GM19023 (cell line): ENCODE data around the gene PEAK1.
A peak's percentile ranks its signal among the peaks of the same experiment; 100 is the strongest.

ENCODE experiments used
- ATAC-seq: cut with Tn5 transposase; IDR thresholded peaks from one replicate; pipeline ENCODE4 v1.9.1; 2021; ENCODE audit warnings: mild to moderate bottlenecking, moderate library complexity; ENCODE audit not compliant: unreplicated experiment

Gene PEAK1

DNA sequence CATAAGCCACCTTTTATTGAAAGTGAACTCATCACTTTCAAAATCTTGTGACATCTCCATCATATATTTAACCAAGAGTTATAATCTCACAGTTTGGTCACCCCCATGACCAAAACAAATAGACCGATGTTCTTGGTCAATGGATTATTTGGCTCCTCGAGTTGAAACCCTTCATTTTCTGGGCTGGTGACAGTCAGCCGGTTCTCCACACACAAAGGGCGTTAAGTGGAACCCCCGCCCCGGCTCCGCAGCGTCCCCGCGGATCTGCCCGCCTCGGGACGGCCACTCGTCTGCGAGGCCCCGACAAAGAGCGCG lies 349.8 kb downstream of the PEAK1 start:
- ATAC-seq: no peak

DNA sequence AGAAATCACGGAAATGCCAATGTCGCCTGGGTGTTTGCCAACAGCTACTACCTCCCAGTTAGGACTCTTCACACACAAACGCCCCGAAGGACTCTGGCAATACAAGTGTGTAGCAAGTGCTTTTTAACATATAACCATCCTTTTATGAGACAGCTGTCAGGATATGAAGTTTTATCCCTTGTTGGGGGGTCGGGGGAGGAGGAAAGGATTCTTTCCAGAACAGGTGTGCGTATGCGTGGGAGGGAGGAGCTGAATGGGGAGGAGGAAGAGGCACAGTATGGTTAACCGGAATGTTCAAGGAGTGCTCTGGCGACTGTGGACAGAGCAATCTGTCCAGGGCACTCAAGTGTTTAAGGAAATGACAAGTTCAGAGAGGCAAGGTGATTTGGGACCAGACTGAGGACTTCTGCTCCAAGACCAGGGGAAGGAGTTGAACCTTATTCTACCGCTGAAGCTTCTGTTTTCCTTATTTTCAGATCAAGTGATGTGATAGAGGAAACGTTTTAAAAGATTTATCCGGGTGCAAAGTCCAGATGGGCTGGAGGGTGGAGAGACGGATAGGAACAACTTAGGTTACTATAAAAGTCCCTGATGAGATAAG lies 350.3 kb downstream of the PEAK1 start:
- ATAC-seq: no peak

DNA sequence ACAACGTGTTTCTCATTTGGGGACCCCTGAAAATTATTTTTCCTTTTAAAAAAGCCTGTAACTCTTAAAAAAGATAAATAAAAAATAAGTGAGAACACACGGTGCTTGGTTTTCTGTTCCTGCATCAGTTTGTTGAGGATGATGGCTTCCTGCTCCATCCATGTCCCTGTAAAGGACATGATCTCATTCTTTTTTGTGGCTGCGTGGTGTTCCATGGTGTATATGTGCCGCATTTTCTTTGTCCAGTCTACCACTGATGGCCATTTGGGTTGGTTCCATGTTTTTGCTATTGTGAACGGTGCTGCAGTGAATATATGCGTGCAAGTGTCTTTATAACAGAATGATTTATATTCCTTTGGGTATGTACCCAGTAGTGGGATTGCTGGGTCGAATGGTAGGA lies 351.3 kb downstream of the PEAK1 start:
- no peak for ATAC-seq

DNA sequence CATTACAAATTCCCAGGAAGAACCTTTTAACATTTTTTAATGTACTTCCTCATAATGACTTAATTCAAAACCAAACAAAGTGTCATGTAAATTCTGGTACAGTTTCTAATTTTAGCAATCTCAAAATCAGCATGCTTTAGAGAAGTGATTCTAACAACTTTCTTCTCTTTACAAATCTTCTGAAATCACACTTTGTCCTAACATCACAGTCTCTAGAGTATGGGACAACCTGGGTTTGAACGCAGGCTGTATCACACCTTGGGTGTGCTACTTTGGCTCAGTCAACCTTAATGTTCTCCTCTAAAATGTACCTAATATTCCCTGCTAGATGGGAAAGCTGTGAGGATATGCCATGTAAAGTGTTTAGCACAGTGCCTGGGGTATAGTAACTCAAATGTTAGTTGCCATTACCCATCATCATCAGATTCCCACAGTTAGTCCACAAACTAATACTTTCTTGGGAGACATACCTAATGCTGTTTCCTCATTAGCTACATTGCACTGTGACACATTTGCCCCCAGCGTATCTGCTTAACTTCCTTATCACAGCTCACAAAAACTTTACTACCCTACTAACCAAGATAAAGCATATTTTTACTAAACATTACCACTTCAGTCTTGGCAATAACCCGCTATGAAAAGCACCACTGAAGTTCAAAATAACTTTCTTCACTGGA lies 352.1 kb downstream of the PEAK1 start:
- no peak for ATAC-seq

DNA sequence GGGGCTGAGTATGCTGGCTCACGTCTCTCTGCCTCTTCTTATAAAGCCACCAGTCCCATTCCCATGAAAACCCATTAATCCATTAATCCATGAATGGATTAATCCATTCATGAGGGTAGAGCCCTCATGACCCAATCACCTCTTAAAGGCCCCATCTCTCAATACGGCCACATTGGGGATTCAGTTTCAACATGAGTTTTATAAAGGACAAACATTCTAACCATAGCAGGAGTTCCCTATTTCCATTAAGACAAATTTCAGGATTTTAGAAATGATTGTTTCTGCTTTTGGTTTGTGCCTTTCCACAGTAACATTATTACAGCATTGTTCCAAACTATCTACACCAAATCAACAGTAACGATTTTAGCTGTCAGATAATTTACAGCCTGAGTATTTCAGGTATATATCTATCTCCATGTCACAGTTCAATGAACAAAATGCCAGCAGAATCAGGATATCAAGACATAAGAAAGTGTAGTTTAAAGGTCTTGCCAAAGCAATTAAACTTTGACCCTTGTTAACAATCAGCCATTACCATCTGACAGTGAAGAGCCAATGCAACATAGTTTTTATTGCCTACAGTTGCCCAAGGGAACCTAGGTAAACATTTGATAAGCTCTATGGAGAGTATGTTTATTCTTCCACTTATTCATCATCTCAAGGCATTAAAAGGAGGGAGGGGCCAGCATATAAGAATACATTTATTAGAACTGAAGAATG lies 352.8 kb downstream of the PEAK1 start:
- no peak for ATAC-seq

DNA sequence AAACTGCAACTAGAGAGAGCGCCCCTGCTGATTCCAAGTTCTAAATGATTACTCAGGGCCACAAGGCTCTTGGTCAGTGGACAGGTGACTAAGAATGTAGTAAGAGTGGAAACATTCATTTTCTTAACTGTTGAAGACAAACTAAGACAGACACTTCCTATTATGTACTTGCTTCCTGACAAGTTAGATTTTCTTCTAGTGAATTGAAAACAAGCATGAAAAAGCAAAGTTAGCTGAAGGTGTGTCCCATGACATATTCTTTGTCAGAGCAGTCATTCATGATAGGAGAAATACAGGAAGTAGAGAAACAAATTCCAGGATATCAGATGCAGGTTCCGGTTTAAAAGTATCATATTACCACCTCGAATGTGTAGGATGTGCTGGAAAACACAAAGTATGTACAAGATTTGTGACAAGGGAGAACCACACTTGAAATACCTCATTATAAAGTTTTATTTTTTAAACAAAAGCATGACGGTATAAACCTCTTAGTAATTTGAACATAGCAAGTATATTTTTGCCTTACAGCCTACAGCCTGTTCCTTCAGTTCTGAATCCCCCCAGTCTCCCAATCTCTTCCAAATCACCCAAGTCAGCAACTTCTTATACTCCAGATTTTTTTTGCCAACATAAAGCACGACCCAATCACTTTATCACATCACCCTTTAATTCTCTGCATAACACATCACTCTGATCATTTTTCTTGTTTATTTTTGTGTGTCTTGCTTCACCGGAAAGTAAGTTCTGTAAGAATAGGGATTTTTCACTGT lies 355.2 kb downstream of the PEAK1 start:
- no peak for ATAC-seq

DNA sequence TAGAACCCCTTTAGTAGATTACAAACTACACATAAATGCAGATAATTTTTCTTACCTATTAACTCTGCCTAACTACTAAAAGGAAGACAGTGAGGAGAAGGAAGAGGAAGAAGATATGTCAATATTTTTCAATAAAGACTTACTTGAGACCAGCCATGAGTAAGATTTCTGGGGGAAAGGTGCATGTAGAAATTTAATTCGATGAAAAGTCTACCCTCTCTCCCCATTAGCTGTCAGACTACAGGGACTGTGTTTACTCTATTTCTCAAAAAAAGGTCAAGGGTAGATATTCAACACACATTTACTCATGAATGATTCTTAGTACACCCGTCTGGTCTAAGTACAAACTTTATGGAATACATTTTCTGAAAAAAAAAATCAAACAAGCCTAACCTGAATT lies 355.8 kb downstream of the PEAK1 start:
- ATAC-seq: no peak

DNA sequence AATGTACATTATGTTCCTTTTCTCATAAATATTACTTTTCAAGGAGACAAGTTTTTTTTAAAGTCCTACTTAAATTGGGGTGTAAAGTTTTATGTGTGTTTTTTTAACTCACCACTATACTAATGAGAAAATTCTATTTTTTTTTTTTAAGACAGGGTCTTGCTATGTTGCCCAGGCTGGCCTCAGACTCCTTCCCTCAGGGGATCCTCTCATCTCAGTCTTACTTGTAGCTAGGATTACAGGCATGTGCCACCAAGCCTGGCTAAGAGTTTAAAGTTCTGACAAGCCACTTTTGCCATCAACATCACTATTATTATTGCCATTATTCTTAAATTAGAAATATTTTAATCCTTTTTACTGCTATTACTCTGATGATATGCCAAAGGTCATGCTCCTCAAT lies 356.7 kb downstream of the PEAK1 start:
- no peak for ATAC-seq

DNA sequence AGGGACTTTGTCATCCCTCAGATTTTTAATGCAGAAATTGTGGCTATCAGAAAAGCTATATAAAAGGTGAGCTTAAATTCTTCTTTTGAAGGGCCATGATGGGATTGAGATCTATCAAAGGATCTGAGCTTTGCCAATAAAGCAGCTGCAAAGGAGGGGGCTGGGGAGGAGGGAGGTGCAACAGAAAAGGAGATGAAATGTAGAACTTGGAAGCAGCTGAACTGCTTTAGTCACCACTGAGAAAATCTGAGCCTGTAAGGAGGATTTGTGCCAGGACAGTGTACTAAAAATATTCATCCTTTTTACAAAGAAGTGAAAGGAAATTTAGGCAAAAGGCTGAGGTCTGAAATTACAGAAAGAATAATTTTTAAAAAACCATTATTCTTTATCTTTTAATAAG lies 359.4 kb downstream of the PEAK1 start:
- no peak for ATAC-seq

DNA sequence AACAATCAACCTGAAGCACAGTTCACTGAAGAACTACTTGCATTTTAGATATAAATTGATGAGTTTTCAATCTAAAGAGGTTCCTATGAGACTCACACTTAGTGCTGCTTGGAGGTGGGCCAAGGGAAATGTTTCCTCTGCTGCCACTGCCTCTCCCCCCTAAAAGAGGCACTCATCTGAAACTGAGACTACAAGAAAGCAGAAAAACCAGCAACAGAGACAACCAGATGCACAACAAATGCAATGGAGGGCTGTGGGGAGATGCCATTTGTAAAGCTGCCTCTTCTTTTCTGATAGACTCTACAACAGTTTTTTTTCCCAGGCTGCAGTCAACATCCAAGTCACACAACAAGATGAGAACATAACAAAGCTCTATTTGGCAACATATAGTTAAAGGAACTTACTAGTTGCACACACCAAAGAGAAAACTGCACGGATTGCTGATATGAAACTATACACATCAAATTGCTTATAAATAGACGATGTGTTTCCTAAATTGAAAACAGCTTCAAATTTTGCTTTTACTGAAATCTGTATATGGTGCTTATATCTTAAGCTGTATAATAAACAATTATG lies 360.0 kb downstream of the PEAK1 start:
- ATAC-seq: peak; percentile 54

DNA sequence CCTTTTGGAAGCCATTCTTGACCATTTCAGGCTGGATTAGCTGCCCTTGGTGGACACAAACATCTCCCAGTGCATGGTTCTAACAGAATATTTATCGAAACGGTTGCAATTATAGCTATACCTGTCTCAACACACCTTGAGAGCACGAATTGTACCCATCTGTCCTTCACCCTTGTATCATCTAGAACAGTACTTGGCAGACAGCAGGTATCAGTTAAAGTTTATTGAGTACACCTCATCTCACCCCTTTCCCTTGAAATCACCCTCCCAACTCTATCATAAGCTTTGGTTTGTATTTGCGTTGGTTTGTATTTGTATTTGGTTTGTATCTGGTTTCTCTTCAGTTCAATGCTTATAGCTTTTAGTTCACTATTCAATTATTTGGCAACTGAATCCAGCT lies 361.4 kb downstream of the PEAK1 start:
- no peak for ATAC-seq

DNA sequence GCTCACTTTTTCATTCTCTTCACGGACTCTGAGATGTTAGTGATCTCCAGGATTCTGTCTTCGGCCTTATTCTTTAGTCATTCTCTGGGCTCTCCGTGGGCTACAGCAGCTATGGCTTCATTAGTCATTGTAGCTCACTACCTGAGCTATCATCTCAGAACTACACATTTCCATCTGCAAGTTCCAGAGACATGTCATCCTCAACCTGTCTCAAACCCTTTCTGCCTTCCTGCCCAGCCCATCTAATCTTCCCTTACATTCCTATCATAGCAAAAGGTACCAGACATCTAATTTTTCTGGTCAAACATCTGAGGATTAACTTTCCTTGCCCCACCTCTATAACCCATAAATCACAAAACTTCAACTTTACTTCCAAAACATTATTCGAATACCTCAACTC lies 362.2 kb downstream of the PEAK1 start:
- ATAC-seq: no peak

DNA sequence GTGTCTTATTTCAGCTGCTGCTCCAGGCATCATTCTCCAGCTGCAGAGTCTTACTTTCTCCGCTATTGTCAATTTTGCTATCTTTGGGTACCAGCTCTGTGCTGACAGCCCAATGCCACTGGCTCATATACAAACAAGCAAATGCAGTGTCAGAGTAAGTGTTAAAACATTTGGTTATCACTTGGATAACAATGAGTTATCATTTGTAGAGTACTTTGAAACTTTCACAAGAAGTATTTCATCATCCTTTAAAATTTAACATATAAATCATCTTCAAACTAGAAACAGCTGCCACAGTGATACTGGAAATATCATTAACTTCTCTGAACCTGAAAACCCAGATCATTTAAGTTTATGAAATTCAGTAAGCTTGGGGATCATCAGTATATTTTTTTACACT lies 362.8 kb downstream of the PEAK1 start:
- no peak for ATAC-seq

DNA sequence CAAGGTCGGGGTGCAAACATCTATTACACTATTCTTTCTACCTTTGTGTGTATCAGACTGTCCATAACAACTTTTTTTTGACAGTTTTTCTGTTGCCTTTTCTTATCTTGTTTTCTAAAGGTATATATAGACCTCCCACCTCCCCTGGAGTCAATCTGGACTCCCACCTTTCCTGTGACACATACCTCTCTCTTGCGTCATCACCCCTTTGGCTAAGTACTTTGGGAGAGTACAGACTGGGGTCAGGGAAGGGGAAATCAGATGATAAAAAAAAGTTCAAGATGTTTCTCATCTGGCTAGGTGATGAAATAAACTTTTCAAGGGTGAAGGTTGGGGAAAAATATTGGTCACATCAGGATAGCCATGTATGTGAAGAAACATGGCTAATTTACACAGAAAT lies 366.2 kb downstream of the PEAK1 start:
- no peak for ATAC-seq

DNA sequence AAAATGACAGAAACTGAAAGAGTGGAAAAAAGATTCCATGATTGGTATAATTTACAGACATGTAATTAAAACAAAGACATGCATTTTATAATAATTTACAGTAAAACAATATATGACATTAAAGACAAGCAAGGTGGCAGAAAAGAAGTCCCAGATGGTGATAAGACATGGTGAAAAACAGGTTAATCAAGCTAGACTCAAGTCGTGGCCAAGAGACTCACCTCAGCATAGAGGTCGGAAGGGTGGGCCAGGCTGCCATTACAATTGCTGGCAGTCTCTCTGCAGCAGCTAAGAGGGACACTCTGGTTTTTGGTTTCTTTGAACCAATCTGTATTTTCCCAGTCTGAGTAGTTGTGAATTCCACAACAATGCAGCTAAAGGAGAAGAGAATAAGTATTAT lies 367.3 kb downstream of the PEAK1 start:
- no peak for ATAC-seq
